Measurements from ENCODE around the gene OR7G3.

GRCh38 chr19:9144920-9145319, 18.2 kb upstream of the OR7G3 start:
- TF ChIP-seq CTCF (IDR thresholded peaks at IDR 0.05) (no peak), POLR2A (IDR thresholded peaks at IDR 0.05) (no peak)

Data from testis (tissue), 2 donors.